Measurements from ENCODE around the gene ERF. TPM values are rescaled to one million over a fixed set of nuclear protein-coding genes. Genes with fewer than 3 reads are reported as not detected.

The ERF gene
- total and polyA plus RNA-seq, 4 donors: 8.7 to 21.0 (median 13.8) TPM

DNA sequence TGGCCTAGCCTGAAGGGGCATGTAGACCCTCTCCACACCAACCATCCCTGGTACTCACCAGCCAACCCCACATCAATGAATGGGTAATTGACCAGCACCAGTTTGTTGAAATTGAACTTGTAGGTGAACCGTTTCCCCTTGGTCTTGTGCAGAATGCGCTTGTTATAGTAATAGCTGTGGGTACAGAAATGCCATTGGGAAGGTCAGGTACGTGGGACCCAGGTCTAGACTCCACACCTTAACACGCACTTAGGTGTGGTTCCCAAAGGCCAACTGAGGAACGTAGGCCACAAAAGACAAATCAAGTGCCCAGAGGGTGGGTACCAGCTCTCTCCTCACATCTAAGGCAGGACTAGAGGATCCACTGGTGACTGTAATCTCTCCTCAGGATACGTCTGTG is 5.2 kb downstream of the ERF start:
- H3K27ac ChIP-seq (ENCODE audit: low read depth in 1 of 2, low read length in 2 of 2): peak overlapping the region in 1 of 2 donors; percentile 72
- H3K4me3 ChIP-seq (ENCODE audit: low read depth in 1 of 3, low read length in 3 of 3): no peak overlapping the region
- H3K9me3 ChIP-seq (ENCODE audit: control insufficient read depth in 4 of 4, low read length in 3 of 4): no peaks in the 10 kb centered on the region
- no peaks in the 10 kb centered on the region for H3K27me3 ChIP-seq (ENCODE audit: control insufficient read depth in 4 of 4, insufficient read depth in 4 of 4, low read length in 3 of 4)
- DNase-seq (ENCODE audit: low spot score): no peak
- H3K4me1 ChIP-seq (ENCODE audit: control insufficient read depth in 4 of 4, insufficient read depth in 4 of 4, low read length in 3 of 4): peaks cover 17 to 50% (median 30%) of the 10 kb centered on the region in 4 donors
- WGBS: 87% methylated on average over 6 of the region's 6 CpGs
- peaks cover 0 to 12% (median 5%) of the 10 kb centered on the region in 4 donors for H3K36me3 ChIP-seq (ENCODE audit: control insufficient read depth in 4 of 4, insufficient read depth in 3 of 4, low read depth in 1 of 4, low read length in 3 of 4)
- TF ChIP-seq EGR1 (IDR thresholded peaks at IDR 0.05; ENCODE audit: low read depth in 2 of 2): no peak
- TF ChIP-seq RXRA (IDR thresholded peaks at IDR 0.05): no peak
- no peak for TF ChIP-seq TAF1 (conservative IDR thresholded peaks at IDR 0.05)
- TF ChIP-seq, protein P1, sequence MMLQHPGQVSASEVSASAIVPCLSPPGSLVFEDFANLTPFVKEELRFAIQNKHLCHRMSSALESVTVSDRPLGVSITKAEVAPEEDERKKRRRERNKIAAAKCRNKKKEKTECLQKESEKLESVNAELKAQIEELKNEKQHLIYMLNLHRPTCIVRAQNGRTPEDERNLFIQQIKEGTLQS (IDR thresholded peaks at IDR 0.05): no peak
- TF ChIP-seq FOXA2 (IDR thresholded peaks at IDR 0.05): no peak
- TF ChIP-seq, protein P2, sequence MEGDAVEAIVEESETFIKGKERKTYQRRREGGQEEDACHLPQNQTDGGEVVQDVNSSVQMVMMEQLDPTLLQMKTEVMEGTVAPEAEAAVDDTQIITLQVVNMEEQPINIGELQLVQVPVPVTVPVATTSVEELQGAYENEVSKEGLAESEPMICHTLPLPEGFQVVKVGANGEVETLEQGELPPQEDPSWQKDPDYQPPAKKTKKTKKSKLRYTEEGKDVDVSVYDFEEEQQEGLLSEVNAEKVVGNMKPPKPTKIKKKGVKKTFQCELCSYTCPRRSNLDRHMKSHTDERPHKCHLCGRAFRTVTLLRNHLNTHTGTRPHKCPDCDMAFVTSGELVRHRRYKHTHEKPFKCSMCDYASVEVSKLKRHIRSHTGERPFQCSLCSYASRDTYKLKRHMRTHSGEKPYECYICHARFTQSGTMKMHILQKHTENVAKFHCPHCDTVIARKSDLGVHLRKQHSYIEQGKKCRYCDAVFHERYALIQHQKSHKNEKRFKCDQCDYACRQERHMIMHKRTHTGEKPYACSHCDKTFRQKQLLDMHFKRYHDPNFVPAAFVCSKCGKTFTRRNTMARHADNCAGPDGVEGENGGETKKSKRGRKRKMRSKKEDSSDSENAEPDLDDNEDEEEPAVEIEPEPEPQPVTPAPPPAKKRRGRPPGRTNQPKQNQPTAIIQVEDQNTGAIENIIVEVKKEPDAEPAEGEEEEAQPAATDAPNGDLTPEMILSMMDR (IDR thresholded peaks at IDR 0.05; ENCODE audit: low read depth, low read length, missing input control): no peak
- no peak for TF ChIP-seq JUND (IDR thresholded peaks at IDR 0.05)
- TF ChIP-seq HNF4G (IDR thresholded peaks at IDR 0.05): no peak
- TF ChIP-seq NR2F2 (IDR thresholded peaks at IDR 0.05): no peak
- TF ChIP-seq RAD21 (IDR thresholded peaks at IDR 0.05): no peak
- TF ChIP-seq, protein P3, sequence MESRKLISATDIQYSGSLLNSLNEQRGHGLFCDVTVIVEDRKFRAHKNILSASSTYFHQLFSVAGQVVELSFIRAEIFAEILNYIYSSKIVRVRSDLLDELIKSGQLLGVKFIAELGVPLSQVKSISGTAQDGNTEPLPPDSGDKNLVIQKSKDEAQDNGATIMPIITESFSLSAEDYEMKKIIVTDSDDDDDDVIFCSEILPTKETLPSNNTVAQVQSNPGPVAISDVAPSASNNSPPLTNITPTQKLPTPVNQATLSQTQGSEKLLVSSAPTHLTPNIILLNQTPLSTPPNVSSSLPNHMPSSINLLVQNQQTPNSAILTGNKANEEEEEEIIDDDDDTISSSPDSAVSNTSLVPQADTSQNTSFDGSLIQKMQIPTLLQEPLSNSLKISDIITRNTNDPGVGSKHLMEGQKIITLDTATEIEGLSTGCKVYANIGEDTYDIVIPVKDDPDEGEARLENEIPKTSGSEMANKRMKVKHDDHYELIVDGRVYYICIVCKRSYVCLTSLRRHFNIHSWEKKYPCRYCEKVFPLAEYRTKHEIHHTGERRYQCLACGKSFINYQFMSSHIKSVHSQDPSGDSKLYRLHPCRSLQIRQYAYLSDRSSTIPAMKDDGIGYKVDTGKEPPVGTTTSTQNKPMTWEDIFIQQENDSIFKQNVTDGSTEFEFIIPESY (IDR thresholded peaks at IDR 0.05): no peak
- no peak for TF ChIP-seq HNF4A (conservative IDR thresholded peaks at IDR 0.05)
- no peak for TF ChIP-seq GABPA (IDR thresholded peaks at IDR 0.05 in 1 of 2, conservative IDR thresholded peaks at IDR 0.05 in 1 of 2)
- TF ChIP-seq MAX (IDR thresholded peaks at IDR 0.05): no peak
- TF ChIP-seq SP1 (IDR thresholded peaks at IDR 0.05): no peak
- TF ChIP-seq YY1 (IDR thresholded peaks at IDR 0.05): no peak
- TF ChIP-seq, protein P4, sequence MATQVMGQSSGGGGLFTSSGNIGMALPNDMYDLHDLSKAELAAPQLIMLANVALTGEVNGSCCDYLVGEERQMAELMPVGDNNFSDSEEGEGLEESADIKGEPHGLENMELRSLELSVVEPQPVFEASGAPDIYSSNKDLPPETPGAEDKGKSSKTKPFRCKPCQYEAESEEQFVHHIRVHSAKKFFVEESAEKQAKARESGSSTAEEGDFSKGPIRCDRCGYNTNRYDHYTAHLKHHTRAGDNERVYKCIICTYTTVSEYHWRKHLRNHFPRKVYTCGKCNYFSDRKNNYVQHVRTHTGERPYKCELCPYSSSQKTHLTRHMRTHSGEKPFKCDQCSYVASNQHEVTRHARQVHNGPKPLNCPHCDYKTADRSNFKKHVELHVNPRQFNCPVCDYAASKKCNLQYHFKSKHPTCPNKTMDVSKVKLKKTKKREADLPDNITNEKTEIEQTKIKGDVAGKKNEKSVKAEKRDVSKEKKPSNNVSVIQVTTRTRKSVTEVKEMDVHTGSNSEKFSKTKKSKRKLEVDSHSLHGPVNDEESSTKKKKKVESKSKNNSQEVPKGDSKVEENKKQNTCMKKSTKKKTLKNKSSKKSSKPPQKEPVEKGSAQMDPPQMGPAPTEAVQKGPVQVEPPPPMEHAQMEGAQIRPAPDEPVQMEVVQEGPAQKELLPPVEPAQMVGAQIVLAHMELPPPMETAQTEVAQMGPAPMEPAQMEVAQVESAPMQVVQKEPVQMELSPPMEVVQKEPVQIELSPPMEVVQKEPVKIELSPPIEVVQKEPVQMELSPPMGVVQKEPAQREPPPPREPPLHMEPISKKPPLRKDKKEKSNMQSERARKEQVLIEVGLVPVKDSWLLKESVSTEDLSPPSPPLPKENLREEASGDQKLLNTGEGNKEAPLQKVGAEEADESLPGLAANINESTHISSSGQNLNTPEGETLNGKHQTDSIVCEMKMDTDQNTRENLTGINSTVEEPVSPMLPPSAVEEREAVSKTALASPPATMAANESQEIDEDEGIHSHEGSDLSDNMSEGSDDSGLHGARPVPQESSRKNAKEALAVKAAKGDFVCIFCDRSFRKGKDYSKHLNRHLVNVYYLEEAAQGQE (IDR thresholded peaks at IDR 0.05): no peak
- no peak overlapping the region for H3K9ac ChIP-seq (ENCODE audit: low read depth in 1 of 2, low read length in 2 of 2)

Data from liver (tissue), 9 donors.